Measurements from ENCODE around the gene H2BK1. TPM values are rescaled to one million over a fixed set of nuclear protein-coding genes. Genes with fewer than 3 reads are reported as not detected.

Gene H2BK1
- total and polyA plus RNA-seq, 8 donors: not detected

GRCh38 chr7:151245360-151246101 lies 35.2 kb upstream of the H2BK1 start:
- no peaks in the 10 kb centered on the region for H3K36me3 ChIP-seq
- H3K4me1 ChIP-seq: peaks cover 22 to 28% (median 23%) of the 10 kb centered on the region in 3 donors
- TF ChIP-seq CTCF (IDR thresholded peaks at IDR 0.05): peak; percentile 33 to 63 (median 46)
- peak; percentile 4 to 19 (median 13) for ATAC-seq
- no peak overlapping the region for H3K27ac ChIP-seq
- no peaks in the 10 kb centered on the region for H3K27me3 ChIP-seq
- DNase-seq: peak in 3 of 6 donors; percentile 43 to 80 (median 66)
- no peak for FAIRE-seq
- H3K4me3 ChIP-seq: peak overlapping the region in 2 of 4 donors; percentile 29 to 39
- intact Hi-C loops (cut with DNase I): loop anchor here in 1 of 3 donors (10.0 kb wide), 1 partner anchor 59 kb away; no protein-coding TSS in a partner anchor
- H3K9me3 ChIP-seq: no peaks in the 10 kb centered on the region
- WGBS, 2 donors: 12% methylated on average over 57 to 60 of the region's 60 CpGs

GRCh38 chr7:151244841-151245346 lies 34.6 kb upstream of the H2BK1 start:
- Histone ChIP-seq H3K36me3 (no peaks in the 10 kb centered on the region), H3K27me3 (no peaks in the 10 kb centered on the region), H3K4me1 (peaks cover 16 to 25% (median 20%) of the 10 kb centered on the region in 3 donors), H3K27ac (no peak overlapping the region), H3K9me3 (no peaks in the 10 kb centered on the region), H3K4me3 (peak overlapping the region in 2 of 4 donors; percentile 29 to 39)
- intact Hi-C loops (cut with DNase I): loop anchor here in 2 of 3 donors (5.0 to 10.0 kb wide), 2 partner anchors 57 to 60 kb away; no protein-coding TSS in a partner anchor
- 20 to 22% methylated on average over 10 to 15 of the region's 15 CpGs for WGBS, 2 donors
- FAIRE-seq (no peak), DNase-seq (no peak), ATAC-seq (no peak)
- TF ChIP-seq CTCF (IDR thresholded peaks at IDR 0.05): no peak

- H3K4me3 ChIP-seq: no peak overlapping the region
- no peak overlapping the region for H3K27ac ChIP-seq
Measured at GRCh38 chr7:151244196-151244840, 34.0 kb upstream of the H2BK1 start.

More at GRCh38 chr7:151244196-151244840, 34.0 kb upstream of the H2BK1 start:
- no peaks in the 10 kb centered on the region for H3K9me3 ChIP-seq
- ATAC-seq (peak in 3 of 4 donors; percentile 22 to 48 (median 44)), DNase-seq (peak in 2 of 6 donors; percentile 55 to 68), FAIRE-seq (no peak)
- intact Hi-C loops (cut with DNase I): loop anchor here in 2 of 3 donors (5.0 to 10.0 kb wide), 2 partner anchors 58 to 60 kb away; no protein-coding TSS in a partner anchor
- TF ChIP-seq CTCF (IDR thresholded peaks at IDR 0.05): peak; percentile 73 to 87 (median 84)
- H3K4me1 ChIP-seq: peaks cover 12 to 20% (median 19%) of the 10 kb centered on the region in 3 donors
- no peaks in the 10 kb centered on the region for H3K36me3 ChIP-seq
- 20 to 23% methylated on average over 10 of the region's 10 CpGs for WGBS, 2 donors
- no peaks in the 10 kb centered on the region for H3K27me3 ChIP-seq

Data from pancreas (tissue), 10 donors.